Coronary artery (tissue), 2 donors: Measurements from ENCODE around the gene SERPINA12.

Experiments used
- DNase-seq: peaks from one replicate; pipeline ENCODE4 v3.0.0-alpha.2; 2017; ENCODE audit warnings: low spot score
- H3K27ac ChIP-seq, 2 donors: fragments of 200-600 bp; sonication (generic); one replicate each; pipeline ENCODE4 v1.5.1; 2016 to 2019
- H3K4me3 ChIP-seq: fragments of 200-600 bp; sonication (generic); 2 replicates; pipeline ENCODE4 v1.5.1; 2016; ENCODE audit warnings: mild to moderate bottlenecking, moderate library complexity
- TF ChIP-seq, protein P1 (sequence below): fragments of 200-600 bp; sonication (generic); IDR thresholded peaks from one replicate; pipeline ENCODE4 v1.5.1; 2019; ENCODE audit warnings: antibody characterized with exemption

Gene SERPINA12

DNA sequence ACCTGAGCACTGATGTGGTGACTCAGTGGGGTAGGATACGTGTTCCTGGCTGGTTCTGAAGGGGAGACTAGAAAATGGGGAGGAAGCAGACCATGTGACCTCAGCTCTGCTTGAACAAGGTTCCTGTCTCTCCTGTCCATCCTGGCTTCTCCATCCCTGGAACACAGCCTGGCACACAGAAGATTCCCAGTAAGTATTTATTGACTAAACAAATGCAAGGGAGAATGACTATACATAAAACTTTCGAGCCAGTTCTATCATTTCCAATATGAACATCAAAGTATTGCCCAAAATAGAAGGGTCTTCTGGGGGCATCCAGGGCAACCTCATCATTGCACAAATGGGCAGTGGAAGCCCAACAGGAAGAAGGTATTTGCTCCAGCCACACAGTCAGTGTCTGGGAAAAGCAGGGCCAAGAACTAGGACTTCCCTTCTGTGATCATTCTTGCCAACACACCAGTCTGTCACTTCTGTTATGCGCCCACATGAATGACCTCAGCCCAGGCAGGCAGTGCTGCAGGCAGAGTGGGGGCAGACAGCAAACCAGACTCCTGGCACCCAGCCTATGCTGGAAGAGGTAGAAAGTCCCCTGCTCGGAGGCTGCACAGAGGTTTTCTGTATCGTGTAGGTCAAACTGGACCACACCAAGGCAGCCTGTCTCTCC lies 27.7 kb downstream of the SERPINA12 start:
- H3K4me3 ChIP-seq, result no peak overlapping the region
- H3K27ac ChIP-seq, result no peak overlapping the region
- TF ChIP-seq, protein P1, sequence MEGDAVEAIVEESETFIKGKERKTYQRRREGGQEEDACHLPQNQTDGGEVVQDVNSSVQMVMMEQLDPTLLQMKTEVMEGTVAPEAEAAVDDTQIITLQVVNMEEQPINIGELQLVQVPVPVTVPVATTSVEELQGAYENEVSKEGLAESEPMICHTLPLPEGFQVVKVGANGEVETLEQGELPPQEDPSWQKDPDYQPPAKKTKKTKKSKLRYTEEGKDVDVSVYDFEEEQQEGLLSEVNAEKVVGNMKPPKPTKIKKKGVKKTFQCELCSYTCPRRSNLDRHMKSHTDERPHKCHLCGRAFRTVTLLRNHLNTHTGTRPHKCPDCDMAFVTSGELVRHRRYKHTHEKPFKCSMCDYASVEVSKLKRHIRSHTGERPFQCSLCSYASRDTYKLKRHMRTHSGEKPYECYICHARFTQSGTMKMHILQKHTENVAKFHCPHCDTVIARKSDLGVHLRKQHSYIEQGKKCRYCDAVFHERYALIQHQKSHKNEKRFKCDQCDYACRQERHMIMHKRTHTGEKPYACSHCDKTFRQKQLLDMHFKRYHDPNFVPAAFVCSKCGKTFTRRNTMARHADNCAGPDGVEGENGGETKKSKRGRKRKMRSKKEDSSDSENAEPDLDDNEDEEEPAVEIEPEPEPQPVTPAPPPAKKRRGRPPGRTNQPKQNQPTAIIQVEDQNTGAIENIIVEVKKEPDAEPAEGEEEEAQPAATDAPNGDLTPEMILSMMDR, result no peak
- DNase-seq, result no peak

DNA sequence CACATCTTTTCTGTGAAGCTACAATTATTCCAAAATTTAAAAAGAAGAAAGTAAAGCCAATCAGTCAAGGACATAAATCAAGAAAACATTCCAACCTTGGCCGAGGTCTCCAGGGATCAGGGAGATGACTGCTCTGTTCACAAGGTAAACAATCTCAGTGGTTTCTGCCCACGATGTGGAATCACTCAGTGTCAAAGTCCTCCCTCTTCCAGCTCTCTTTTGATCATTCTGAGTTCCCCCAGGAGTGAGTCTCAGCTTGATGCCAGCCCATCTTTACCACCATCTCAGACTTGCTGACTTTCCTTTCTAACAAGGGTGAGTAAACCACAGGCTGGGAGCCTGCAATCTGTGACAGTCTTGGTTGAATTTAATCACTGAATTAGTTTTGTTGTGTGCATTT lies 28.5 kb downstream of the SERPINA12 start:
- DNase-seq, result no peak
- TF ChIP-seq, protein P1, result no peak
- Histone ChIP-seq H3K4me3 (no peak overlapping the region), H3K27ac (no peak overlapping the region)

DNA sequence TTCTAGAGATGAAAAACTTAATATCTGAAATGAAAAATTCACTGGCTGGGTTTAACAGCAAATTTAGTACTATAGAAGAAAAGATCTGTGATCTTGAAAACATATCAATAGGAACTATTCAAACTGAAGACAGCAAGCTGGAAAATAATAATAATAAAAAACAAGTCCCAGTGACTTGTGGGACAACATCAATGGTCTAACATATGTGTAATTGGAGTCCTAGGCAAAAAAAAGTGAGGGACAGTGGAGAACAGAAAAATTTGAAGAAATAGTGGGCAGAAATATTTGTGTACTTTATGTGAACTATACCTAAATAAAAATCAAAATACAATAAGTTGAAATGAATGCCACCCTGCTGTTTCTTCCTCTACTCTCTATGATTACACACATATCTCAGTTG lies 30.8 kb downstream of the SERPINA12 start:
- no peak overlapping the region for H3K4me3 ChIP-seq
- TF ChIP-seq, protein P1, result no peak
- DNase-seq, result no peak
- H3K27ac ChIP-seq, result no peak overlapping the region

DNA sequence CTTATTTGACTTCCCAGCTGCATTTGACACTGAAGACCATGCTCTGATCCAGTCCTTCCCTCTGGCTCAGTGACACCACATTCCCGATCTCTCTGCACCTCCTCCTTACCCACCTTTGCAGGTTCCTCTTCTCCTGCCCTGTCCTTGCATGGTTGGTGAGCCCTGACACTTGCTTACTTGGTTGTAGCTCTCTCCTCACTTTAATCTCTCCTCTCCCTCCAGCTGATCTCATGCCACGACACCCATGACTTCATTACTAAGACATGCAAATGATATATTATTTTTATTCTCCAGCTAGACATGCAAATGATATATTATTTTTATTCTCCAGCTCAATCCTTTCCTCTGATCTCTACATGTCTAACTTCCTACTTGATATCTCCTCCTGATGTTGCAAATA lies 33.2 kb downstream of the SERPINA12 start, which contains the start of gene SERPINA9:
Gene SERPINA9 (minus strand): TSS at position 175 of the 400 bp plus-strand sequence. CDS start 6,357 bp downstream, outside the sequence.
- TF ChIP-seq, protein P1, result no peak
- Histone ChIP-seq H3K27ac (no peak within 1 kb of the TSS), H3K4me3 (no peak within 1 kb of the TSS)
- peak; percentile 12 for DNase-seq

DNA sequence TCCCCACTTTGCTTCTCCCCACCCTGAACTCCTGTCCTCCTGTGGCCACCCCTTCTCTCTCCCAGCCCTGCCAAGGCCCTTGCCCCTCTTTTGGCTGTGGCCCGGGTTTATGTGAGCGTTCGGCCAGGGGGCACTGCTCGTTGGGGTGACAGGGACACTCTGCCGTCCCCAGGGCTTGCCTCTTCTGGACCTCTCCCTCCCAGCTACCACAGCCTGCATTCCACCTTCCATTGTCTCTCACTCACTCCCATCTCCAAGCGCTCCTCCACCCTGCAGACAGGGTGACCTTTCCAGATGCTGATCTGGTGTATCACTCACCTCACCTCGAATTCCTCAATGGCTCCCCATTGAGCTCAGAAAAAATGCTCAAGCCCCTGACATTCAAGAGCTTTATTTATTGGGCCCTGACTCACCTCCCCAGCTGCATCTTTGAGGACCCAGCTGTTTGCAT lies 34.7 kb downstream of the SERPINA12 start:
- Histone ChIP-seq H3K4me3 (no peak overlapping the region), H3K27ac (no peak overlapping the region)
- DNase-seq, result peak; percentile 64
- TF ChIP-seq, protein P1, result no peak

DNA sequence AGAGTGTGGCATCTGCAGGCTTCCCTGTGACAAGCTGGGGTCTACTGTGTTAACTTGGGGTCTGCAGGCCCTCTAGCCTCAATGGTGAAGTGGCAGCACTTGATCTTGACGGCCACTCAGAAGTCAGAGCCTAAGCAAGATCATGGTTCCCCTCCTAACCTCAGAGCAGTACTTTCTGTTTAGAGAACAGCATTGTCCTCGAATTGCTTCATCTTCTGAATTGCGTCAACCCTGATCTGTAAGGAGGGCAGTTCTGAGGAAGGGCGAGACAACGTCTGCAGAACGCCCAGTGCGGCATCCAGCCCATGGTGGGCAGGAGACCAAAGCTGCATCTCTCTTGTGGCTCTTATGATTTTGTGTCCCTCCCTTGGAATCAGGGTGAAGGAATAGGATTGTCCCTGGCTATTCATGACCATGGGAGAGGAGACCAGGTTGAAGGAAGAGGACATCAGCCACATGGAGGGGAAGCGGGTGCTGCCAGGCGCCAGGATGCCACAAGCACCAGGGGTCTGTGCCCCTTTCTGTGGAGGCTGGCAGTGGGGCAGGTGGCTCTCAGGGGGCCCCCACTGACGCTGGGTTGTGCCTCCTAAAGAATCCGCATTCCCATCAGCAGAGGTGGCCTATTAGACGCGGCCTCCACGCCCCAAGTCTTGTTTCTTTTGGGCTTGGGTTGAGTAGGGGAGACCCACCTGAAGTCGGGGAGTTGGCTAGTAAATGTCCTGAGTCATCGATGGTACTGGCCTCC lies 35.4 kb downstream of the SERPINA12 start:
- TF ChIP-seq, protein P1, result no peak
- Histone ChIP-seq H3K4me3 (no peak overlapping the region), H3K27ac (no peak overlapping the region)
- DNase-seq, result peak; percentile 57
